SH-SY5Y (cell line): ENCODE results near the gene C2orf81.

Experiments
- GATA2 ChIP-seq: IDR thresholded peaks from 2 replicates; pipeline ENCODE4 v1.6.1; 2011; ENCODE audit warnings: mild to moderate bottlenecking, low read depth, low read length
- GATA3 ChIP-seq: IDR thresholded peaks from 2 replicates; pipeline ENCODE4 v1.6.1; 2011; ENCODE audit warnings: low read depth, mild to moderate bottlenecking, low read length, moderate library complexity

- TF ChIP-seq GATA3 (no peak), GATA2 (no peak)
Measured at GRCh38 chr2:74387346-74387745, 34.1 kb downstream of the C2orf81 start.
